GM18873 (cell line): ENCODE results near the gene GPR108.
"Not testable (repeated sequence)": the region's sequence is repeated elsewhere in the genome, so short reads cannot be mapped to it uniquely, and the experiment has no call there.

Experiments
- ATAC-seq: cut with Tn5 transposase; IDR thresholded peaks from one replicate; pipeline ENCODE4 v1.9.1; 2021; ENCODE audit warnings: mild to moderate bottlenecking, moderate library complexity, moderate number of reproducible peaks; ENCODE audit not compliant: unreplicated experiment, low FRiP score

Gene GPR108

GRCh38 chr19:6737284-6737872 lies at the start of gene GPR108:
Gene GPR108, minus strand, starts transcription at chr19:6737580. Its CDS starts 4 bp downstream, at chr19:6737576.
- peak; percentile 68 for ATAC-seq

GRCh38 chr19:6779206-6779605 lies 41.8 kb upstream of the GPR108 start:
- ATAC-seq, result no peak

GRCh38 chr19:6778386-6778785 lies 41.0 kb upstream of the GPR108 start:
- ATAC-seq, result no peak

GRCh38 chr19:6777434-6777833 lies 40.1 kb upstream of the GPR108 start:
- ATAC-seq, result no peak

DNA sequence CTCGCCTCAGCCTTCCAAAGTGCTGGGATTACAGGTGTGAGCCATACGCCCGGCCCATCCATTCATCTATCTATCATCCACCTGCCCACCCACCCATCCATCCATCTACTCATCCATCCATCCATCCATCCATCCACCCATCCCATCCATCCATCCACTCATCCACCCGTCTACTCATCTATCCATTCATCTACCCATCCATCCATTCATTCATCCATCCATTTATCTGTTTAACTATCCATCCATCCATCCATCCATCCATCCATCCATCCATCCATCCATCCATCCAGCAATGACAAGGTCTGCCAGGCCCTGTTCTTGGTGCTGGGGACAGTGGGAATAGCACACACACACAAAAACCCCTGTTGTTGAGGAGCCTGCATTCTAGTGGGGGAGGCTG lies 39.6 kb upstream of the GPR108 start:
- no peak for ATAC-seq

DNA sequence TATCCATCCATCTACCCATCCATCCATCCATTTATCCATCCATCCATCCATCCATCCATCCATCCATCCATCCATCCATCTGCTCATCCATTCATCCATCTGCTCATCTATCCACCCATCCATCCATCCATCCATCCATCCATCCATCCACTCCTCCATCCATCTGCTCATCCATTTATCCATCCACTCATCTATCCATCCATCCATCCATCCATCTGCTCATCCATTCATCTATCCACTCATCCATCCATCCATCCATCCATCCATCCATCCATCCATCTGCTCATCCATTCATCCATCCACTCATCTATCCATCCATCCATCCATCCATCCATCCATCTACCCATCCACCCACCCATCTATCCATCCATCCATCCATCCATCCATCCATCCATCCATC lies 38.7 kb upstream of the GPR108 start:
- ATAC-seq, result not testable (repeated sequence)

GRCh38 chr19:6774821-6775707 lies 37.7 kb upstream of the GPR108 start:
- ATAC-seq, result no peak

GRCh38 chr19:6773323-6773931 lies 36.0 kb upstream of the GPR108 start:
- ATAC-seq, result peak; percentile 38

- peak; percentile 11 for ATAC-seq
Observed at GRCh38 chr19:6772866-6773322, 35.5 kb upstream of the GPR108 start.

DNA sequence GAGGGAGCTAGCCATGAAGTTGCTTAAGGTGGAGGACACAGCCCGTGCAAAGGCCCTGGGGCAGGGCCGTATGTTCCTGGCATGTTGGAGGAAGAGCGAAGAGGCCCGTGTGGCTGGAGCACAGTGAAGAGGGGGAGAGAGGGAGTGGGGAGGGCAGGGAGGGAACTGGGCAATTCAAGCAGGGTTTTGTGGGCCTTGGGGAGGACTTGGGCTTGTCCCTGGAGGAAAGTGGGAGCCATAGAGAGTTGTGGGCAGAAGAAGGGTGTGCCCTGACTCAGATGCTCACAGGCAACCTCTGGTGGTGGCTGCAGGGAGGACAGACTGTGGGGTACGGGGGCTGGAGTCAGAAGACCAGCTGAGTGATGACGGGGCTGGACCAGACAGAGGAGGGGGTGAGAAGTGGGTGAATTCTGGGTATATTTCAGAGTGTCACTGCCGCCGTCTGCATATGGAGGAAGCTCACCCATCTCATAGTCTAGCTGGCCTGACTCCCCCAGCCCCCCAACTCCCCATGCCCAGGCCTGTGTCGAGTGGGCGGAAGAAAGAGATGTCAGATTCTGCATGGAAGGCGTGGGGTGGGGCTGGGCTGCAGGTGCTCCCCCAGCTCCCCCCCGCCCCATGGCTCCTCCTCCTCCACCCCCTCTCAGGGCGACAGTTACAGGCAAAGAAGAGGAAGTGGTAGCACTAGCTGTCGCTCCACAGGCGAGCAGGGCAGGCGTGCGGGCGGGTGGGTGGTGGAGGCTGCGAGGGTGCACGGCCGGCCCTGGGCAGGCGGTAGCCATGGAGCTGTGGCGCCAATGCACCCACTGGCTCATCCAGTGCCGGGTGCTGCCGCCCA lies 34.9 kb upstream of the GPR108 start, which contains the start of gene VAV1:
VAV1 (plus strand) TSS at position 681 of the 838 bp plus-strand sequence; CDS start at position 781, 100 bp downstream.
- ATAC-seq, result no peak

GRCh38 chr19:6771648-6772027 lies 34.3 kb upstream of the GPR108 start:
- not testable (repeated sequence) for ATAC-seq

GRCh38 chr19:6769006-6769619 lies 31.7 kb upstream of the GPR108 start:
- no peak for ATAC-seq

GRCh38 chr19:6768236-6768785 lies 30.9 kb upstream of the GPR108 start:
- ATAC-seq, result peak; percentile 0

DNA sequence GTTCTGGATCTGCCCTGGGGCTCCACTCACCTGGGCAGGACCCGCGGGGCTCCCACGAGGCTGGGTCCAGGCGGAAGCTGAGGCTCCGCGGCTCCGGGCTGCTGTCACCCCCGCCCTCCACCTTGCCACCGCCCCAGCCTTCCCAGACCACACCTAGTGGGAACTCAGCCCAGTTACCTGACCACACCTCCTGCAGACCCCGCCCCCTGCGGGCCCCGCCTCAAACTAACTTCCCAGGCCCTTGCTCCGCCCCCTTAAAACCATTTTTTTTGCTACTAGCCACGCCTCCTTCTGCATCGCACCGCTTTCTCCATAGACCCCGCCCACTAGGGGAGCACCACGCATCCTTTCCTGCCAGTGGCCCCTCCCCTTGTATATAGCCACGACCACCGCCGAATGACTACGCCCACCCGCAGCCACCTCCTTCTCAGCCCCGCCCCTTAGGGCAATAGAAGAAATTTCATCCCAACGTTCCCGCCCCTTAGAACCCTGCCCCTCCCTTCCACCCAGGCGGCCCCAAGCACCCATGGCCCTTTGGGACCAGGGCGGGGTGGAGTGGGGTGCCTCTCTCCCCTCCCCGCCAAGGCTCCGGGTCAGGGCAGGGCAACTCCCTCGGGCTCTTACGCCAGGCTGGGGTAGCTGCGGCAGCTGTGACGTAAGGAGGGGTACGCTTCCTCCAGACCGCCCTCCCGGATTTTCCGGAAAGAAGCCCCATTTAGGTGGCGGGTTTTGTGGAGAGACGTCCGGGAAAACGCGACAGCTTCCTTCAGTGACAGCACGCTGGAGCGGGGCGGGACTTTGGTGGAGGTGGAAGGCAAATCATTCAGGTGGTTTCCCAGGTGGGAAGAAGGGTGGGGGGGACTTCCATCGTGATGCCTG lies 30.2 kb upstream of the GPR108 start, which contains the start of gene SH2D3A:
SH2D3A (minus strand) TSS at position 79 of the 879 bp plus-strand sequence. CDS start 3,687 bp downstream, outside the sequence.
- ATAC-seq, result peak; percentile 67

DNA sequence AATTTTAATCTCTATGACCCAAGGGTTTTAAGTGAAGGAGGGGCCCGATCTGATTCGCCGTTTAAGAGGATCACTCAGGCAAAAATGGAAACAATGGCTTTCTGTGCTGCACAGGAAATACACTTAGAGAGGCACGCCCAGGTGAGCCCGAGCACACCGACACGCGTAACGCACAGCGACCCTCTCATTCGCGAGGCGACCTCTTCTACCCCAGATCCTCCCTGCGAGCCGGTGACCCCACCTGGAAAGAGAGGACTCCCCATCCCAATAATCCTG lies 29.6 kb upstream of the GPR108 start:
- no peak for ATAC-seq

- ATAC-seq, result no peak
Observed at GRCh38 chr19:6766357-6767080, 29.1 kb upstream of the GPR108 start.

DNA sequence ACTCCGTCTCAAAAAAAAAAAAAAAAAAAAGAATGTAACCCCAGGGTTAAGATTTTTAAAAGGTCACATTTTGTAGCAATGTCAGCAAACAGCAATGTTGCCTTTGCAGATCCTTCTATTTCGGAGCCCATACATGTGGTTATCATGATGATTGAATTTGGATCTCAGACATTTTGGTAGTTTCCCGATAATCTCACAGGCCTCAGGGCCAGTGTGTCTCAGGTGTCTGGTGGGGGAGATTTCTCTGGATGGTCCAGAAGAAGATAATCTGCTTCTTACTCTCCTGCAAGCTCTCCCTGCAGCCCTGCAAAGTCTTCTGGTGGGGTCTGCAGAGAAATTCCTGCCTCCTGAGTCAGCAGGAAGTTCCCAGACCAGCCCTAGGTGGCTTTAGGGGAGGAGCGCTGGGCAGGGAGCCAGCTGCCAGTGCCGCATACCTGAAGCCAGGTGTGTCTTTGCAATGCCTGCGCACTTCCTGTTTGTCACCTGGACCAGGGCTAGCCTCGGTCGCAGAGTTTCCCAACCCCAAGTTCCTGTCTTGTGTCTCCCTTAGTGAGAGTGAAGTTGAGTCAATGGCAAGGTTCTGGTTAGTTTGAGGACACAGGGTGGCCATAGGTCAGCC lies 28.5 kb upstream of the GPR108 start:
- ATAC-seq, result no peak
